ENCODE data around the gene HNF4A. TPM values are rescaled to one million over a fixed set of nuclear protein-coding genes. Genes with fewer than 3 reads are reported as not detected.

The HNF4A gene
- polyA plus RNA-seq, 1 donor from 2014 or later, result not detected

DNA sequence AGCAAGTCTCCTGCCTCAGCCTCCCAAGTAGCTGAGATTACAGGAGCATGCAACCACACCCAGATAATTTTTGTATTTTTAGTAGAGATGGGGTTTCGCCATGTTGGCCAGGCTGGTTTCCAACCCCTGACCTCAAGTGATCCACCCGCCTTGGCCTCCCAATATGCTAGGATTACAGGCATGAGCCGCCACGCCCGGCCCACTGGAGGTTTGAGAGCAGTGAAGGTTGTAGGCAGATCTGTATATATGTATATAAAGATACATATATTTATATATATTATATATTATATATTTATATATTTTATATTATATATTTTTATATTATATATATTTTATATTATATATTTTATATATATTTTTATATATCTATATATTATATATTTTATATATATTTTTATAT is 82.0 kb downstream of the HNF4A start:
- Histone ChIP-seq H3K36me3 (ENCODE audit: insufficient read depth, low read length) (no peaks in the 10 kb centered on the region), H3F3A (ENCODE audit: insufficient read depth, low read length, poor library complexity, severe bottlenecking) (no peaks in the 10 kb centered on the region), H3K79me2 (replicated peaks; ENCODE audit: insufficient read depth, low read length) (no peaks in the 10 kb centered on the region), H4K20me1 (ENCODE audit: insufficient read depth) (no peaks in the 10 kb centered on the region), H3K4me3 (ENCODE audit: low read length) (no peak overlapping the region), H3K27me3 (ENCODE audit: insufficient read depth, low read depth, low read length) (no peaks in the 10 kb centered on the region), H3K9me3 (ENCODE audit: low read length) (no peaks in the 10 kb centered on the region), H3K27ac (ENCODE audit: low read length) (no peak overlapping the region), H2AFZ (ENCODE audit: low read depth, low read length) (no peak overlapping the region), H3K9me2 (ENCODE audit: insufficient read depth, low read length) (no peaks in the 10 kb centered on the region), H3K4me2 (ENCODE audit: low read length) (no peak overlapping the region), H3K9ac (ENCODE audit: low read length) (no peak overlapping the region)
- TF ChIP-seq MXI1 (conservative IDR thresholded peaks at IDR 0.05; ENCODE audit: poor library complexity, severe bottlenecking) (no peak), EZH2 (IDR thresholded peaks at IDR 0.05; ENCODE audit: borderline replicate concordance, insufficient read depth, low read length, poor library complexity, severe bottlenecking) (no peak), RAD21 (conservative IDR thresholded peaks at IDR 0.05) (no peak), POLR2AphosphoS5 (IDR thresholded peaks at IDR 0.05) (no peak)
- TF ChIP-seq, protein P1, sequence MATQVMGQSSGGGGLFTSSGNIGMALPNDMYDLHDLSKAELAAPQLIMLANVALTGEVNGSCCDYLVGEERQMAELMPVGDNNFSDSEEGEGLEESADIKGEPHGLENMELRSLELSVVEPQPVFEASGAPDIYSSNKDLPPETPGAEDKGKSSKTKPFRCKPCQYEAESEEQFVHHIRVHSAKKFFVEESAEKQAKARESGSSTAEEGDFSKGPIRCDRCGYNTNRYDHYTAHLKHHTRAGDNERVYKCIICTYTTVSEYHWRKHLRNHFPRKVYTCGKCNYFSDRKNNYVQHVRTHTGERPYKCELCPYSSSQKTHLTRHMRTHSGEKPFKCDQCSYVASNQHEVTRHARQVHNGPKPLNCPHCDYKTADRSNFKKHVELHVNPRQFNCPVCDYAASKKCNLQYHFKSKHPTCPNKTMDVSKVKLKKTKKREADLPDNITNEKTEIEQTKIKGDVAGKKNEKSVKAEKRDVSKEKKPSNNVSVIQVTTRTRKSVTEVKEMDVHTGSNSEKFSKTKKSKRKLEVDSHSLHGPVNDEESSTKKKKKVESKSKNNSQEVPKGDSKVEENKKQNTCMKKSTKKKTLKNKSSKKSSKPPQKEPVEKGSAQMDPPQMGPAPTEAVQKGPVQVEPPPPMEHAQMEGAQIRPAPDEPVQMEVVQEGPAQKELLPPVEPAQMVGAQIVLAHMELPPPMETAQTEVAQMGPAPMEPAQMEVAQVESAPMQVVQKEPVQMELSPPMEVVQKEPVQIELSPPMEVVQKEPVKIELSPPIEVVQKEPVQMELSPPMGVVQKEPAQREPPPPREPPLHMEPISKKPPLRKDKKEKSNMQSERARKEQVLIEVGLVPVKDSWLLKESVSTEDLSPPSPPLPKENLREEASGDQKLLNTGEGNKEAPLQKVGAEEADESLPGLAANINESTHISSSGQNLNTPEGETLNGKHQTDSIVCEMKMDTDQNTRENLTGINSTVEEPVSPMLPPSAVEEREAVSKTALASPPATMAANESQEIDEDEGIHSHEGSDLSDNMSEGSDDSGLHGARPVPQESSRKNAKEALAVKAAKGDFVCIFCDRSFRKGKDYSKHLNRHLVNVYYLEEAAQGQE (IDR thresholded peaks at IDR 0.05; ENCODE audit: borderline replicate concordance), result no peak
- TF ChIP-seq, protein P2, sequence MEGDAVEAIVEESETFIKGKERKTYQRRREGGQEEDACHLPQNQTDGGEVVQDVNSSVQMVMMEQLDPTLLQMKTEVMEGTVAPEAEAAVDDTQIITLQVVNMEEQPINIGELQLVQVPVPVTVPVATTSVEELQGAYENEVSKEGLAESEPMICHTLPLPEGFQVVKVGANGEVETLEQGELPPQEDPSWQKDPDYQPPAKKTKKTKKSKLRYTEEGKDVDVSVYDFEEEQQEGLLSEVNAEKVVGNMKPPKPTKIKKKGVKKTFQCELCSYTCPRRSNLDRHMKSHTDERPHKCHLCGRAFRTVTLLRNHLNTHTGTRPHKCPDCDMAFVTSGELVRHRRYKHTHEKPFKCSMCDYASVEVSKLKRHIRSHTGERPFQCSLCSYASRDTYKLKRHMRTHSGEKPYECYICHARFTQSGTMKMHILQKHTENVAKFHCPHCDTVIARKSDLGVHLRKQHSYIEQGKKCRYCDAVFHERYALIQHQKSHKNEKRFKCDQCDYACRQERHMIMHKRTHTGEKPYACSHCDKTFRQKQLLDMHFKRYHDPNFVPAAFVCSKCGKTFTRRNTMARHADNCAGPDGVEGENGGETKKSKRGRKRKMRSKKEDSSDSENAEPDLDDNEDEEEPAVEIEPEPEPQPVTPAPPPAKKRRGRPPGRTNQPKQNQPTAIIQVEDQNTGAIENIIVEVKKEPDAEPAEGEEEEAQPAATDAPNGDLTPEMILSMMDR (IDR thresholded peaks at IDR 0.05; ENCODE audit: poor library complexity, severe bottlenecking), result no peak

DNA sequence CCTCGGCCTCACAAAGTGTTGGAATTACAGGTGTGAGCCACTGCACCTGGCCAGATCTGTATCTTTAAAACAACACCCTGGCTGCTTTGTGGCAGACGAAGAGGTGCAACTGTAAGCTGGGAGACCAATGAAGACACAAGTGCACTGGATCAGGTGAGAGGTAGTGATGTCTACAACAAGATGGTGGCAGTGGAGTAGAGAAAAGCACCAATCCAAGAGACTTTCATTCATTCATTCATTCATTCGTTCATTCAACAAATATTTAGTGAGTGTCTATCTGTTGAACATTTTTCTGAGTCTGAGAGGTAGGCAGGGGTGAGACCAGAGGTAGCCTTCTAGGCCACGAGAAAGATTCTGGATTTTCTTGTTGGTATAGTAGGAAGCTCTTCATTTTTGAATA is 83.3 kb downstream of the HNF4A start:
- Histone ChIP-seq H3K4me2 (ENCODE audit: low read length) (no peak overlapping the region), H4K20me1 (ENCODE audit: insufficient read depth) (no peaks in the 10 kb centered on the region), H3K9ac (ENCODE audit: low read length) (no peak overlapping the region), H3K27ac (ENCODE audit: low read length) (no peak overlapping the region), H3K36me3 (ENCODE audit: insufficient read depth, low read length) (no peaks in the 10 kb centered on the region), H3F3A (ENCODE audit: insufficient read depth, low read length, poor library complexity, severe bottlenecking) (no peaks in the 10 kb centered on the region), H3K4me3 (ENCODE audit: low read length) (no peak overlapping the region), H3K9me3 (ENCODE audit: low read length) (no peaks in the 10 kb centered on the region), H3K27me3 (ENCODE audit: insufficient read depth, low read depth, low read length) (no peaks in the 10 kb centered on the region), H3K79me2 (replicated peaks; ENCODE audit: insufficient read depth, low read length) (no peaks in the 10 kb centered on the region), H2AFZ (ENCODE audit: low read depth, low read length) (no peak overlapping the region), H3K9me2 (ENCODE audit: insufficient read depth, low read length) (no peaks in the 10 kb centered on the region)
- TF ChIP-seq TAF1 (IDR thresholded peaks at IDR 0.05; ENCODE audit: low read depth) (no peak), POLR2AphosphoS5 (IDR thresholded peaks at IDR 0.05) (no peak), SMC3 (conservative IDR thresholded peaks at IDR 0.05; ENCODE audit: poor library complexity) (no peak), EP300 (conservative IDR thresholded peaks at IDR 0.05; ENCODE audit: poor library complexity, severe bottlenecking) (no peak), MXI1 (conservative IDR thresholded peaks at IDR 0.05; ENCODE audit: poor library complexity, severe bottlenecking) (no peak), RAD21 (conservative IDR thresholded peaks at IDR 0.05) (no peak), EZH2 (IDR thresholded peaks at IDR 0.05; ENCODE audit: borderline replicate concordance, insufficient read depth, low read length, poor library complexity, severe bottlenecking) (no peak)
- TF ChIP-seq, protein P1 (IDR thresholded peaks at IDR 0.05; ENCODE audit: borderline replicate concordance), result no peak
- TF ChIP-seq, protein P2 (IDR thresholded peaks at IDR 0.05; ENCODE audit: poor library complexity, severe bottlenecking), result no peak
